Measurements from ENCODE around the gene RABGAP1L. TPM values are rescaled to one million over a fixed set of nuclear protein-coding genes. Genes with fewer than 3 reads are reported as not detected.

The RABGAP1L gene
- polyA plus RNA-seq, 3 donors: 35.2 to 75.3 (median 63.3) TPM

DNA sequence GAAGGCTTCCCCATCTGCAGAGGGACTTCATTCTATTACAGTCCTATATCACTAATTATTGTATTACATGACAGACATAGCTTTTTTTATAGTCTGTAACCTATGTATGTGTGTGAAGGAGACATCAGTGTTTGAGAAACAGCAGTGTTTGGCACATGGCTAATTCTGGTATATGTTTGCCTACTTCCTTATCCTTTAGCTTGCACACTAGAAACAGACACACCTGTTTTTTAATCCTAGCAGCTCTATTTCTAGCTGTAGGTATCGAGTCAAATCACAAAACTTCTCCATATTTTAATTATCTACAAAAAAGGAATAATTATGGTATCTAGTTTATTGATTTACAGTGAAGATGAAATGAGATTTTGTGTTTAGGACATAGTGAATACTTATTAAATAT is 711.0 kb downstream of the RABGAP1L start:
- H3K4me1 ChIP-seq (ENCODE audit: control insufficient read depth in 1 of 2, insufficient read depth in 2 of 2, low read length in 2 of 2): peaks cover 5 to 6% of the 10 kb centered on the region in 2 donors
- no peak overlapping the region for H3K4me3 ChIP-seq (replicated peaks in 1 of 3; ENCODE audit: low read depth in 2 of 3, low read length in 3 of 3)
- WGBS (ENCODE audit: insufficient coverage): no CpG with 5 or more reads among the region's 1 CpG
- no peak overlapping the region for H3K4me2 ChIP-seq (replicated peaks; ENCODE audit: extremely low read depth, low read length, poor library complexity, severe bottlenecking)
- peaks cover 0 to 6% (median 3%) of the 10 kb centered on the region in 7 donors for H3K9me3 Mint-ChIP-seq
- H4K20me1 ChIP-seq (ENCODE audit: insufficient read depth, low read length): no peaks in the 10 kb centered on the region
- no peaks in the 10 kb centered on the region for H3K27me3 ChIP-seq (ENCODE audit: control insufficient read depth in 2 of 2, insufficient read depth in 2 of 2, low read length in 2 of 2)
- DNase-seq: no peak
- H2AFZ ChIP-seq (ENCODE audit: insufficient read depth, low read depth, low read length, poor library complexity, severe bottlenecking): no peak overlapping the region
- TF ChIP-seq, protein P1, sequence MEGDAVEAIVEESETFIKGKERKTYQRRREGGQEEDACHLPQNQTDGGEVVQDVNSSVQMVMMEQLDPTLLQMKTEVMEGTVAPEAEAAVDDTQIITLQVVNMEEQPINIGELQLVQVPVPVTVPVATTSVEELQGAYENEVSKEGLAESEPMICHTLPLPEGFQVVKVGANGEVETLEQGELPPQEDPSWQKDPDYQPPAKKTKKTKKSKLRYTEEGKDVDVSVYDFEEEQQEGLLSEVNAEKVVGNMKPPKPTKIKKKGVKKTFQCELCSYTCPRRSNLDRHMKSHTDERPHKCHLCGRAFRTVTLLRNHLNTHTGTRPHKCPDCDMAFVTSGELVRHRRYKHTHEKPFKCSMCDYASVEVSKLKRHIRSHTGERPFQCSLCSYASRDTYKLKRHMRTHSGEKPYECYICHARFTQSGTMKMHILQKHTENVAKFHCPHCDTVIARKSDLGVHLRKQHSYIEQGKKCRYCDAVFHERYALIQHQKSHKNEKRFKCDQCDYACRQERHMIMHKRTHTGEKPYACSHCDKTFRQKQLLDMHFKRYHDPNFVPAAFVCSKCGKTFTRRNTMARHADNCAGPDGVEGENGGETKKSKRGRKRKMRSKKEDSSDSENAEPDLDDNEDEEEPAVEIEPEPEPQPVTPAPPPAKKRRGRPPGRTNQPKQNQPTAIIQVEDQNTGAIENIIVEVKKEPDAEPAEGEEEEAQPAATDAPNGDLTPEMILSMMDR (IDR thresholded peaks at IDR 0.05): no peak
- peaks cover 20% of the 10 kb centered on the region for H3K4me1 Mint-ChIP-seq
- H3K27ac ChIP-seq (ENCODE audit: low read depth in 1 of 2, low read length in 2 of 2): no peak overlapping the region
- peaks cover 0 to 2% (median 0%) of the 10 kb centered on the region in 3 donors for H3K27me3 Mint-ChIP-seq (ENCODE audit: low read depth in 3 of 3)
- peaks cover 0 to 4% of the 10 kb centered on the region in 2 donors for H3K9me3 ChIP-seq (replicated peaks in 1 of 2; ENCODE audit: control insufficient read depth in 1 of 2, insufficient read depth in 1 of 2, low read length in 2 of 2)
- no peak overlapping the region for H3K4me3 Mint-ChIP-seq
- no peaks in the 10 kb centered on the region for H3K36me3 Mint-ChIP-seq
- no peak overlapping the region for H3K9ac ChIP-seq (ENCODE audit: insufficient read depth, low read length, poor library complexity, severe bottlenecking)
- intact Hi-C loops (cut with micrococcal nuclease): no loop called here
- H3K27ac Mint-ChIP-seq: no peak overlapping the region
- no peaks in the 10 kb centered on the region for H3K36me3 ChIP-seq (replicated peaks in 1 of 2; ENCODE audit: control insufficient read depth in 1 of 2, insufficient read depth in 2 of 2, low read length in 2 of 2)
- no peaks in the 10 kb centered on the region for H3K79me2 ChIP-seq (ENCODE audit: insufficient read depth, low read length)

DNA sequence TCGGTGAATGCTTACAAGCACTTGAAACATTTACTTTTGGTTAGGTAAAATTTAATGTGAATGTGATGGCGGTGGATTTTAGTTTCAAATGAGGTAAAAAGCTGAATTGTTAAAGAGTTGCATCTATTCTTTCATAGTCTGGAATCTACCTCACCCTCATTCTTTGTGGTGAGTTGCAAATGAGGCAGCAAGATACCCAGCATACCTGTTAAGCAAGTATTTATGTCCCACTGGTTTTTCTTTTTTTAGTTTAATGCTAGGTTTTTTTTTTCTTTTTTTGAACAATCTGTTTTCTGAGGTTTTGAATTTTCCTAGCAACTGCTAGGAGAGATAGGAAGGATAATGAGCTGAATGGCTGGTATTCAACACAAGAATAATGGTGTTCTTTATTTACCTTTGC is 712.6 kb downstream of the RABGAP1L start:
- Histone ChIP-seq H3K4me3 (replicated peaks in 1 of 3; ENCODE audit: low read depth in 2 of 3, low read length in 3 of 3) (no peak overlapping the region), H3K36me3 (replicated peaks in 1 of 2; ENCODE audit: control insufficient read depth in 1 of 2, insufficient read depth in 2 of 2, low read length in 2 of 2) (no peaks in the 10 kb centered on the region), H3K27me3 (ENCODE audit: control insufficient read depth in 2 of 2, insufficient read depth in 2 of 2, low read length in 2 of 2) (no peaks in the 10 kb centered on the region), H3K4me1 (ENCODE audit: control insufficient read depth in 1 of 2, insufficient read depth in 2 of 2, low read length in 2 of 2) (peaks cover 9% of the 10 kb centered on the region in 2 donors), H2AFZ (ENCODE audit: insufficient read depth, low read depth, low read length, poor library complexity, severe bottlenecking) (no peak overlapping the region), H3K4me2 (replicated peaks; ENCODE audit: extremely low read depth, low read length, poor library complexity, severe bottlenecking) (no peak overlapping the region), H3K9ac (ENCODE audit: insufficient read depth, low read length, poor library complexity, severe bottlenecking) (no peak overlapping the region), H3K27ac (ENCODE audit: low read depth in 1 of 2, low read length in 2 of 2) (no peak overlapping the region), H3K79me2 (ENCODE audit: insufficient read depth, low read length) (no peaks in the 10 kb centered on the region), H3K9me3 (replicated peaks in 1 of 2; ENCODE audit: control insufficient read depth in 1 of 2, insufficient read depth in 1 of 2, low read length in 2 of 2) (peaks cover 0 to 4% of the 10 kb centered on the region in 2 donors), H4K20me1 (ENCODE audit: insufficient read depth, low read length) (no peaks in the 10 kb centered on the region)
- intact Hi-C loops (cut with micrococcal nuclease): no loop called here
- Mint-ChIP-seq H3K27ac (peak overlapping the region in 1 of 7 donors; percentile 14), H3K36me3 (no peaks in the 10 kb centered on the region), H3K4me3 (no peak overlapping the region), H3K27me3 (ENCODE audit: low read depth in 3 of 3) (peaks cover 0 to 2% (median 0%) of the 10 kb centered on the region in 3 donors), H3K4me1 (peaks cover 23% of the 10 kb centered on the region), H3K9me3 (peaks cover 0 to 6% (median 3%) of the 10 kb centered on the region in 7 donors)
- TF ChIP-seq, protein P1 (IDR thresholded peaks at IDR 0.05): no peak
- WGBS (ENCODE audit: insufficient coverage): 100% methylated on average over 1 of the region's 2 CpGs
- no peak for DNase-seq

All from CD14-positive monocyte (primary cell).